ENCODE measurements around the gene GRN.

DNA sequence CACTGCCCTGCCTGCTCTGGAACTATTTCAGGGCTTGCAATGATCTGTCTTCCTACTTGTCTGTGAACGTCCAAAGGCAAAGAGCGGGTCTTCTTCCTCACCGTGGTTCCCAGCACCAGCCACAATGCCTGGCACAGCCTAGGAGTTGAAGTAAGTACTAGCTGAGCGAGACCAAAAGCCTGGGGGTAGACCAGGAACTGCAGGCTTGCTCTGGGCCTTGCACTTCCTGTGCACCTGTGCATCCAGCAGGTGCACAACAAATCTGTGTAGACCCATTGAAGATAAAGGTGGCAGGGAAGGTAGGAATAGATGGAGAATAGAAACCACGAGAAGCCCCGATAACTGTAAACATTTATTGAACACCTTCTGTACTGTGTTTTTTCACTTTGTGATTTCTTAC lies 13.9 kb downstream of the GRN start:
- TF ChIP-seq PHF21A (CRISPR knock-in tag; IDR thresholded peaks at IDR 0.05) (no peak), ZFYVE20 (CRISPR knock-in tag; IDR thresholded peaks at IDR 0.05; ENCODE audit: borderline replicate concordance, low read depth) (no peak), MEIS2 (CRISPR knock-in tag; IDR thresholded peaks at IDR 0.05) (no peak), HCFC1 (IDR thresholded peaks at IDR 0.05; ENCODE audit: low read depth, low read length) (no peak), SMAD3 (CRISPR knock-in tag; IDR thresholded peaks at IDR 0.05) (no peak), TARDBP (CRISPR knock-in tag; IDR thresholded peaks at IDR 0.05) (no peak), NAIF1 (CRISPR knock-in tag; IDR thresholded peaks at IDR 0.05; ENCODE audit: borderline replicate concordance) (no peak)
